ENCODE data around the gene MRPL23. TPM values are rescaled to one million over a fixed set of nuclear protein-coding genes. Genes with fewer than 3 reads are reported as not detected.
A peak's percentile ranks its signal among the peaks of the same experiment; 100 is the strongest.

Gene MRPL23
- total and polyA plus RNA-seq, 2 of the 13 experiments (the other 11 are each of a cell fraction or from before 2014, with no cell fraction given), result 67.8 to 123 TPM

DNA sequence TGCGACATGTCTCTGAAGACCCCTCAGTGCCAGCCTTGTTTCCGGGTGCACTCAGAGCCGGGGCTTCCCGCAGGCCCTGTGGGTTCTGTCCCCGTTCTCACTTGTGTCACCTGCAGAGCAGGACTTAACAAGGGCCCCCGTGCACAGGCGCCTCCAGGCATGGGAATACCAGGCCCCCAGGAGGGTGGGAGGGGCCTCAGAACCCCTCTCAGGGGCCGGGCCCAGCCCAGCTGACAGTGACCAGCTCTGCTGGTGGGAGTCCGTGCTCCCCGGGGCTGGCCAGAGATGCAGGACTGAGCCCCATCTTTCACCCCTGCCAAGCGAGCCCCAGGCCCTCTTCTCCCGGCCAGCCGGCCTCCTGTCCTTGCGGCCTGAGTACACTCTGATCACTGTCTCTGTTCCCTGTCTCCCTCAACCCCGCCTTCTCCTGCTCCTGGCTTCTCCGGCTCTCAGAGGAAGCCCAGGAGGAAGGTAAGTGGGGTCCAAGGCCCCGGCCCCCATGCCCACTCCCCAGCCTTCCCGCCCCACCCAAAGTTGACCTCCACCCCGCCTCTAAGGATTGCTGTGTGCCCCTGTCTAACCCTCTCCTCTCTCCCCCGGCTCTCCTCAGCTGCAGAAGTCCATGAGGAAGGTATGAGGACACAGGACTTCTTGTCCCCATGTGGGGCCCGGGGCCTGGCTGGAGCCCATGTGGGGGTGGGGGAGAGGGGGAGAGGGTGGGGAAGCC, 22.3 kb upstream of the MRPL23 start (continued):
- no peak for TF ChIP-seq KDM4B (CRISPR knock-in tag; IDR thresholded peaks at IDR 0.05)
- no peak for TF ChIP-seq SIX1 (CRISPR knock-in tag; IDR thresholded peaks at IDR 0.05; ENCODE audit: borderline replicate concordance)
- no peak for TF ChIP-seq ZSCAN22 (CRISPR knock-in tag; IDR thresholded peaks at IDR 0.05)

DNA sequence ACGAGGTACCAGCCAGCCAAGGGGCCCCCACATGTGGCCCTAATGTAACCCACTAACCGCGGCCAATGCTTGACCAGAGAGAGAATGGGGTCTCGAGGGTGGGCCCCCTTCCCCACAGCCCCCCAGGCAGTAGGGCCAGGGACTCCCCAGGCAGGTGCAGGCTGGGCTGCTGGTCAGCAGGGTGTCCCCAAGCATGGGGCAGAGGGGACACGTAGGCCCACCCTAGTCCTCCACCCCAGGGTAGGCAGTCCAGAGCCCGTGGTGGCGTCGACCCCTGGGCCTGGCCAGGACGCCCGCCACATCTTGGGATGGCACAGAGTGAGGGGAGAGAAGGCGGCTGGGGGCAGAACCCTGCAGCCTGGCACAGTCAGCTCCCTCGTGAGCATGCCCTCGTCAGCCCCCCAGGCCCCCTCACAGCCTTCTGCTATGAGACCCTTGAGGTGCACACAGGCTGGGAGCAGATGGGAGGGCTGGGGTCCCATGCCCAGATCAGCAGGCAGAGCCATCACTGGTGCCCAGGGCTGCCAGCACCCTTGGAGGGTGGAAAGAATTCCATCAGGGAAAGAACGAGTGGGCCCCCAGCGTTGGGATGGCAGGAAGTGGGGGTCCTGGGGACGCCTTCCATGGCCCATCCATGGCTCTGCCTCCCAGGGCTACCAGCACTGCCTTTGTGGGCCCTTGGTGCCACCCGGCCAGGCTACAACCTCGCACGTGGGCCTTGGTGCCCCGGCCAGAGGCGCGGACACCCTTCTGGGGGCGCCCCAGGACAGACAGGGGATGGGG, 21.6 kb upstream of the MRPL23 start:
- CTCF ChIA-PET (ENCODE audit: low intra/inter-chr PET ratio, low total read pairs), result no interaction called here
- H3K9ac ChIP-seq (ENCODE audit: insufficient read depth, low read depth, low read length), result no peak overlapping the region
- DNase-seq (ENCODE audit: low spot score), result no peak
- H3K27me3 ChIP-seq (ENCODE audit: control insufficient read depth in 1 of 2, insufficient read depth in 2 of 2, low read length in 2 of 2), result peaks cover 31 to 86% of the 10 kb centered on the region in 2 experiments
- no peak overlapping the region for H3K4me3 ChIP-seq (replicated peaks in 1 of 3; ENCODE audit: insufficient read depth in 1 of 3, low read depth in 2 of 3, low read length in 3 of 3)
- no peaks in the 10 kb centered on the region for H3K4me1 ChIP-seq (ENCODE audit: insufficient read depth, low read length)
- FAIRE-seq, result no peak
- no peak for ATAC-seq
- no peak overlapping the region for H3K4me2 ChIP-seq (ENCODE audit: low read depth, low read length)
- H3K27ac ChIP-seq (ENCODE audit: extremely low read length, insufficient read depth, low read length), result no peak overlapping the region
- intact Hi-C loops (cut with micrococcal nuclease; ENCODE audit: unreplicated experiment), result no loop called here
- BruUV-seq (replicated peaks), result no TSS peak
- TF ChIP-seq, protein P1, sequence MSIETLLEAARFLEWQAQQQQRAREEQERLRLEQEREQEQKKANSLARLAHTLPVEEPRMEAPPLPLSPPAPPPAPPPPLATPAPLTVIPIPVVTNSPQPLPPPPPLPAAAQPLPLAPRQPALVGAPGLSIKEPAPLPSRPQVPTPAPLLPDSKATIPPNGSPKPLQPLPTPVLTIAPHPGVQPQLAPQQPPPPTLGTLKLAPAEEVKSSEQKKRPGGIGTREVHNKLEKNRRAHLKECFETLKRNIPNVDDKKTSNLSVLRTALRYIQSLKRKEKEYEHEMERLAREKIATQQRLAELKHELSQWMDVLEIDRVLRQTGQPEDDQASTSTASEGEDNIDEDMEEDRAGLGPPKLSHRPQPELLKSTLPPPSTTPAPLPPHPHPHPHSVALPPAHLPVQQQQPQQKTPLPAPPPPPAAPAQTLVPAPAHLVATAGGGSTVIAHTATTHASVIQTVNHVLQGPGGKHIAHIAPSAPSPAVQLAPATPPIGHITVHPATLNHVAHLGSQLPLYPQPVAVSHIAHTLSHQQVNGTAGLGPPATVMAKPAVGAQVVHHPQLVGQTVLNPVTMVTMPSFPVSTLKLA (IDR thresholded peaks at IDR 0.05), result peak; percentile 39; the same call in 1 of the 2 replicates
- TF ChIP-seq HNRNPK (IDR thresholded peaks at IDR 0.05; ENCODE audit: low read depth, low read length, poor library complexity, severe bottlenecking) (no peak), KMT2A (CRISPR knock-in tag; IDR thresholded peaks at IDR 0.05) (no peak), EHMT2 (IDR thresholded peaks at IDR 0.05; ENCODE audit: borderline replicate concordance, low read depth, low read length) (no peak)
- TF ChIP-seq, protein P2, sequence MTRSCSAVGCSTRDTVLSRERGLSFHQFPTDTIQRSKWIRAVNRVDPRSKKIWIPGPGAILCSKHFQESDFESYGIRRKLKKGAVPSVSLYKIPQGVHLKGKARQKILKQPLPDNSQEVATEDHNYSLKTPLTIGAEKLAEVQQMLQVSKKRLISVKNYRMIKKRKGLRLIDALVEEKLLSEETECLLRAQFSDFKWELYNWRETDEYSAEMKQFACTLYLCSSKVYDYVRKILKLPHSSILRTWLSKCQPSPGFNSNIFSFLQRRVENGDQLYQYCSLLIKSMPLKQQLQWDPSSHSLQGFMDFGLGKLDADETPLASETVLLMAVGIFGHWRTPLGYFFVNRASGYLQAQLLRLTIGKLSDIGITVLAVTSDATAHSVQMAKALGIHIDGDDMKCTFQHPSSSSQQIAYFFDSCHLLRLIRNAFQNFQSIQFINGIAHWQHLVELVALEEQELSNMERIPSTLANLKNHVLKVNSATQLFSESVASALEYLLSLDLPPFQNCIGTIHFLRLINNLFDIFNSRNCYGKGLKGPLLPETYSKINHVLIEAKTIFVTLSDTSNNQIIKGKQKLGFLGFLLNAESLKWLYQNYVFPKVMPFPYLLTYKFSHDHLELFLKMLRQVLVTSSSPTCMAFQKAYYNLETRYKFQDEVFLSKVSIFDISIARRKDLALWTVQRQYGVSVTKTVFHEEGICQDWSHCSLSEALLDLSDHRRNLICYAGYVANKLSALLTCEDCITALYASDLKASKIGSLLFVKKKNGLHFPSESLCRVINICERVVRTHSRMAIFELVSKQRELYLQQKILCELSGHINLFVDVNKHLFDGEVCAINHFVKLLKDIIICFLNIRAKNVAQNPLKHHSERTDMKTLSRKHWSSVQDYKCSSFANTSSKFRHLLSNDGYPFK (CRISPR knock-in tag; IDR thresholded peaks at IDR 0.05; ENCODE audit: borderline replicate concordance), result no peak
- POLR2A ChIA-PET, result no interaction called here
- no peaks in the 10 kb centered on the region for H3K36me3 ChIP-seq (replicated peaks in 1 of 2; ENCODE audit: control insufficient read depth in 1 of 2, insufficient read depth in 2 of 2, low read length in 2 of 2)
- H2AFZ ChIP-seq (ENCODE audit: low read length), result no peak overlapping the region
- H3K9me3 ChIP-seq (ENCODE audit: low read length), result no peaks in the 10 kb centered on the region
- in situ Hi-C loops (cut with HindIII; ENCODE audit: extremely low pct_ligation_motif_present, low pct_unique_long_range_greater_than_20kb), result no loop called here
- no peaks in the 10 kb centered on the region for H3K79me2 ChIP-seq (ENCODE audit: insufficient read depth, low read length)
- 47% methylated on average over 6 of the region's 23 CpGs for WGBS (ENCODE audit: low lambda C conversion rate)
- H4K20me1 ChIP-seq (ENCODE audit: insufficient read depth, low read length), result no peaks in the 10 kb centered on the region

All from HepG2 (cell line).